ENCODE results near the gene PDE8B. TPM values are rescaled to one million over a fixed set of nuclear protein-coding genes. Genes with fewer than 3 reads are reported as not detected.

The PDE8B gene
- total and polyA plus RNA-seq, 12 donors: 1.1 to 6.8 (median 4.8) TPM

- Histone ChIP-seq H3K27me3 (no peaks in the 10 kb centered on the region), H3K4me3 (no peak overlapping the region), H3K9me3 (replicated peaks in 1 of 3) (no peaks in the 10 kb centered on the region), H3K27ac (no peak overlapping the region), H3K36me3 (replicated peaks in 1 of 2) (no peaks in the 10 kb centered on the region), H3K4me1 (replicated peaks in 1 of 2) (no peaks in the 10 kb centered on the region)
- whole genome bisulfite sequencing, 4 donors: 74 to 81% (median 79%) methylated on average over 5 of the region's 5 CpGs
- TF ChIP-seq POLR2A (IDR thresholded peaks at IDR 0.05) (no peak), CTCF (IDR thresholded peaks at IDR 0.05) (no peak)
- DNase-seq: no peak
- intact Hi-C loops (cut with DNase I): no loop called here
Measured at GRCh38 chr5:77319117-77319804, 108.8 kb downstream of the PDE8B start.

GRCh38 chr5:77321793-77322394 lies 111.4 kb downstream of the PDE8B start:
- no peaks in the 10 kb centered on the region for H3K9me3 ChIP-seq (replicated peaks in 1 of 3)
- intact Hi-C loops (cut with DNase I): no loop called here
- H3K36me3 ChIP-seq (replicated peaks in 1 of 2): no peaks in the 10 kb centered on the region
- no peak overlapping the region for H3K4me3 ChIP-seq
- H3K27ac ChIP-seq: no peak overlapping the region
- no peak for DNase-seq
- H3K4me1 ChIP-seq (replicated peaks in 1 of 2): no peaks in the 10 kb centered on the region
- TF ChIP-seq POLR2A (IDR thresholded peaks at IDR 0.05) (no peak), CTCF (IDR thresholded peaks at IDR 0.05) (no peak)
- H3K27me3 ChIP-seq: no peaks in the 10 kb centered on the region
- WGBS, 4 donors: 90 to 96% (median 94%) methylated on average over 4 of the region's 4 CpGs

- 77 to 83% (median 80%) methylated on average over 4 of the region's 4 CpGs for WGBS, 4 donors
- Histone ChIP-seq H3K27ac (no peak overlapping the region), H3K4me1 (replicated peaks in 1 of 2) (no peaks in the 10 kb centered on the region), H3K27me3 (no peaks in the 10 kb centered on the region), H3K4me3 (no peak overlapping the region), H3K36me3 (replicated peaks in 1 of 2) (no peaks in the 10 kb centered on the region), H3K9me3 (replicated peaks in 1 of 3) (no peaks in the 10 kb centered on the region)
- TF ChIP-seq POLR2A (IDR thresholded peaks at IDR 0.05) (no peak), CTCF (IDR thresholded peaks at IDR 0.05) (no peak)
- DNase-seq: no peak
- intact Hi-C loops (cut with DNase I): no loop called here
Measured at GRCh38 chr5:77322406-77322805, 111.9 kb downstream of the PDE8B start.

GRCh38 chr5:77325921-77326541 lies 115.6 kb downstream of the PDE8B start:
- Histone ChIP-seq H3K27ac (no peak overlapping the region), H3K27me3 (no peaks in the 10 kb centered on the region), H3K36me3 (replicated peaks in 1 of 2) (no peaks in the 10 kb centered on the region), H3K9me3 (replicated peaks in 1 of 3) (no peaks in the 10 kb centered on the region), H3K4me3 (no peak overlapping the region), H3K4me1 (replicated peaks in 1 of 2) (no peaks in the 10 kb centered on the region)
- WGBS, 4 donors: 89 to 92% (median 91%) methylated on average over 4 of the region's 4 CpGs
- TF ChIP-seq CTCF (IDR thresholded peaks at IDR 0.05) (no peak), POLR2A (IDR thresholded peaks at IDR 0.05) (no peak)
- no peak for DNase-seq
- intact Hi-C loops (cut with DNase I): no loop called here
